HCT116 (cell line): ENCODE results near the gene CCDC63. TPM values are rescaled to one million over a fixed set of nuclear protein-coding genes. Genes with fewer than 3 reads are reported as not detected.

Experiments used
- ATAC-seq: fragments of 200-7000 bp; cut with Tn5 transposase; 2 replicates; pipeline ENCODE4 v1.9.1; 2020; ENCODE audit warnings: mild to moderate bottlenecking, moderate library complexity
- BruUV-seq: library from RNA; stranded (reverse); fragments of 400-500 nt; replicated peaks from 2 replicates; lab custom pipeline; 2021; lab: Mats Ljungman, UMichigan
- CTCF ChIA-PET: fragments of 300-600 bp; sonication (Branson Sonifier 250); formaldehyde crosslinking; loops from one replicate; lab custom pipeline; 2021; ENCODE audit warnings: antibody characterized with exemption; lab: Charles Lee
- POLR2A ChIA-PET: fragments of 300-600, 350-600 bp; sonication (Branson Sonifier 250); formaldehyde crosslinking; loops from one replicate; lab custom pipeline; 2021; ENCODE audit warnings: antibody characterized with exemption; lab: Charles Lee
- RAD21 ChIA-PET, 2 experiments: fragments of 300-600 bp; sonication (Branson Sonifier 250); formaldehyde crosslinking; loops; one replicate each; lab custom pipeline; 2023; ENCODE audit warnings: low total read pairs in 2 of 2; ENCODE audit not compliant: uncharacterized antibody in 2 of 2, unreplicated experiment in 2 of 2, low non-redundant PET in 1 of 2; lab: Charles Lee
- DNase-seq: peaks from one replicate; pipeline ENCODE4 v3.0.0-alpha.2; 2010; ENCODE audit warnings: low read depth, low spot score
- H2AFZ ChIP-seq: fragments of 200-600 bp; shearing (Covaris generic), sonication (generic); 2 replicates; pipeline ENCODE4 v1.6.1; 2017; ENCODE audit warnings: low read depth, mixed run types, mixed read lengths, antibody characterized with exemption, low read length; ENCODE audit not compliant: poor library complexity, severe bottlenecking
- H3K27ac ChIP-seq: 2 replicates; pipeline ENCODE4 v1.5.1; 2012; ENCODE audit warnings: low read depth, low read length
- H3K27me3 ChIP-seq: fragments of 200-600 bp; sonication (generic); 2 replicates; pipeline ENCODE4 v1.6.1; 2016; ENCODE audit warnings: mixed run types, low read length, mixed read lengths; ENCODE audit not compliant: insufficient read depth
- H3K36me3 ChIP-seq, 2 experiments: fragments of 200-500 bp in 1 of 2; fragments of 200-600 bp in 1 of 2; sonication (Bioruptor generic) in 1 of 2; sonication (generic) in 1 of 2; 2 replicates each; pipeline versions ENCODE4 v1.5.1 to v1.6.1; 2014 to 2016; ENCODE audit warnings: low read length in 2 of 2, inconsistent platforms in 1 of 2, mixed read lengths in 1 of 2, mixed run types in 1 of 2; ENCODE audit not compliant: insufficient read depth in 2 of 2, control insufficient read depth in 1 of 2
- H3K4me1 ChIP-seq, 2 experiments: fragments of 200-600 bp in 1 of 2; sonication (generic) in 1 of 2; 2 replicates each; pipeline versions ENCODE4 v1.5.1 to v1.6.1; 2012 to 2017; ENCODE audit warnings: low read length in 2 of 2, inconsistent platforms in 1 of 2, mild to moderate bottlenecking in 1 of 2, mixed read lengths in 1 of 2, mixed run types in 1 of 2, moderate library complexity in 1 of 2; ENCODE audit not compliant: insufficient read depth in 2 of 2, control insufficient read depth in 1 of 2
- H3K4me2 ChIP-seq: fragments of 200-600 bp; sonication (generic); 2 replicates; pipeline ENCODE4 v1.6.1; 2017; ENCODE audit warnings: mixed run types, low read length, mixed read lengths
- H3K4me3 ChIP-seq, 2 experiments: fragments of 200-600 bp in 1 of 2; sonication (generic) in 1 of 2; replicated peaks in 1 of 2; 2 replicates each; pipeline ENCODE4 v1.5.1; 2011 to 2016; ENCODE audit warnings: low read length in 2 of 2, control low read depth in 1 of 2, low read depth in 1 of 2, mild to moderate bottlenecking in 1 of 2, mixed read lengths in 1 of 2, mixed run types in 1 of 2
- H3K79me2 ChIP-seq: fragments of 200-600 bp; sonication (generic); 2 replicates; pipeline ENCODE4 v1.6.1; 2017; ENCODE audit warnings: mild to moderate bottlenecking, mixed run types, low read length, moderate library complexity, mixed read lengths; ENCODE audit not compliant: insufficient read depth
- H3K9ac ChIP-seq: fragments of 200-600 bp; sonication (generic); 2 replicates; pipeline ENCODE4 v1.6.1; 2016; ENCODE audit warnings: low read length, mixed read lengths
- H3K9me2 ChIP-seq: fragments of 200-600 bp; sonication (generic), shearing (Covaris generic); 2 replicates; pipeline ENCODE4 v1.6.1; 2017; ENCODE audit warnings: mixed run types, mild to moderate bottlenecking, moderate library complexity; ENCODE audit not compliant: insufficient read depth
- H3K9me3 ChIP-seq, 2 experiments: fragments of 200-500 bp in 1 of 2; fragments of 200-600 bp in 1 of 2; sonication (Bioruptor generic) in 1 of 2; sonication (generic) in 1 of 2; 2 replicates each; pipeline ENCODE4 v1.6.1; 2014 to 2017; ENCODE audit warnings: low read length in 2 of 2, mixed read lengths in 2 of 2, inconsistent platforms in 1 of 2, low read depth in 1 of 2, mild to moderate bottlenecking in 1 of 2, mixed run types in 1 of 2, moderate library complexity in 1 of 2; ENCODE audit not compliant: control insufficient read depth in 1 of 2, insufficient read depth in 1 of 2
- H4K20me1 ChIP-seq: fragments of 200-600 bp; sonication (generic), shearing (Covaris generic); 2 replicates; pipeline ENCODE4 v1.6.1; 2017; ENCODE audit warnings: mixed run types, mild to moderate bottlenecking, moderate library complexity; ENCODE audit not compliant: insufficient read depth
- CBX3 ChIP-seq: IDR thresholded peaks from 2 replicates; pipeline ENCODE4 v1.6.1; 2012; ENCODE audit warnings: low read depth
- CEBPB ChIP-seq: IDR thresholded peaks from 2 replicates; pipeline ENCODE4 v1.6.1; 2012; ENCODE audit warnings: low read depth
- EGR1 ChIP-seq: IDR thresholded peaks from 2 replicates; pipeline ENCODE4 v1.6.1; 2012; ENCODE audit warnings: low read depth
- EZH2 ChIP-seq: fragments of 200-600 bp; sonication (generic); IDR thresholded peaks from 2 replicates; pipeline ENCODE4 v1.6.1; 2017; ENCODE audit warnings: antibody characterized with exemption, mixed run types
- POLR2AphosphoS5 ChIP-seq: IDR thresholded peaks from 2 replicates; pipeline ENCODE4 v1.6.1; 2011; ENCODE audit warnings: mild to moderate bottlenecking, low read depth, low read length, moderate library complexity
- RAD21 ChIP-seq: IDR thresholded peaks from 2 replicates; pipeline ENCODE4 v1.6.1; 2012; ENCODE audit warnings: low read depth, mild to moderate bottlenecking
- SIN3A ChIP-seq: IDR thresholded peaks from 2 replicates; pipeline ENCODE4 v1.6.1; 2012; ENCODE audit warnings: low read depth
- TCF7L2 ChIP-seq: IDR thresholded peaks from 2 replicates; pipeline ENCODE4 v1.7.0; 2011; ENCODE audit warnings: borderline replicate concordance, inconsistent platforms; ENCODE audit not compliant: insufficient read depth, insufficient read length; ENCODE audit errors: extremely low read depth
- YY1 ChIP-seq: IDR thresholded peaks from 2 replicates; pipeline ENCODE4 v1.6.1; 2011; ENCODE audit warnings: low read length, low read depth, moderate library complexity, mild to moderate bottlenecking; ENCODE audit not compliant: insufficient replicate concordance; ENCODE audit errors: extremely low read depth
- ZBTB33 ChIP-seq: IDR thresholded peaks from 2 replicates; pipeline ENCODE4 v1.6.1; 2011; ENCODE audit warnings: mild to moderate bottlenecking, low read length, moderate library complexity; ENCODE audit not compliant: insufficient replicate concordance; ENCODE audit errors: extremely low read depth
- intact Hi-C: fragments of 100-400 bp; cut with micrococcal nuclease; formaldehyde crosslinking; loops from 2 replicates; pipeline ENCODE4 v1.10.0; 2022
- total RNA-seq: library from RNA; stranded (reverse); gene quantifications from one replicate; pipeline ENCODE4 v1.2.1, GENCODE V29; 2021; ENCODE audit not compliant: unreplicated experiment
- TF ChIP-seq, protein P1 (sequence below): IDR thresholded peaks from 2 replicates; pipeline ENCODE4 v1.6.1; 2012

Gene CCDC63
- total RNA-seq, 1 experiment from 2014 or later: 0.47 TPM

- Histone ChIP-seq H2AFZ (no peak overlapping the region), H4K20me1 (no peaks in the 10 kb centered on the region), H3K9me2 (no peaks in the 10 kb centered on the region), H3K9me3 (no peaks in the 10 kb centered on the region), H3K27ac (no peak overlapping the region), H3K79me2 (no peaks in the 10 kb centered on the region), H3K4me1 (peaks cover 4 to 16% of the 10 kb centered on the region in 2 experiments; a peak in 3 of 4 replicates), H3K4me3 (no peak overlapping the region), H3K36me3 (no peaks in the 10 kb centered on the region)
- no peak for ATAC-seq
- CTCF ChIA-PET: no interaction called here
- no TSS peak for BruUV-seq
- RAD21 ChIA-PET: no interaction called here
- intact Hi-C loops: no loop called here
- TF ChIP-seq CBX3 (no peak), POLR2AphosphoS5 (no peak), EGR1 (no peak), TCF7L2 (no peak), RAD21 (no peak), ZBTB33 (no peak), YY1 (no peak), CEBPB (no peak), SIN3A (no peak), EZH2 (no peak)
- TF ChIP-seq, protein P1, sequence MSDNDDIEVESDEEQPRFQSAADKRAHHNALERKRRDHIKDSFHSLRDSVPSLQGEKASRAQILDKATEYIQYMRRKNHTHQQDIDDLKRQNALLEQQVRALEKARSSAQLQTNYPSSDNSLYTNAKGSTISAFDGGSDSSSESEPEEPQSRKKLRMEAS: no peak
- TF ChIP-seq, all 23 proteins: peak for 0
- H3K9ac ChIP-seq: no peak overlapping the region
- no peaks in the 10 kb centered on the region for H3K27me3 ChIP-seq
- no peak overlapping the region for H3K4me2 ChIP-seq
- no peak for DNase-seq
- POLR2A ChIA-PET: no interaction called here
Measured at GRCh38 chr12:110848314-110848923, 1.6 kb downstream of the CCDC63 start.
